ENCODE data around the gene WIPF3.

The WIPF3 gene

DNA sequence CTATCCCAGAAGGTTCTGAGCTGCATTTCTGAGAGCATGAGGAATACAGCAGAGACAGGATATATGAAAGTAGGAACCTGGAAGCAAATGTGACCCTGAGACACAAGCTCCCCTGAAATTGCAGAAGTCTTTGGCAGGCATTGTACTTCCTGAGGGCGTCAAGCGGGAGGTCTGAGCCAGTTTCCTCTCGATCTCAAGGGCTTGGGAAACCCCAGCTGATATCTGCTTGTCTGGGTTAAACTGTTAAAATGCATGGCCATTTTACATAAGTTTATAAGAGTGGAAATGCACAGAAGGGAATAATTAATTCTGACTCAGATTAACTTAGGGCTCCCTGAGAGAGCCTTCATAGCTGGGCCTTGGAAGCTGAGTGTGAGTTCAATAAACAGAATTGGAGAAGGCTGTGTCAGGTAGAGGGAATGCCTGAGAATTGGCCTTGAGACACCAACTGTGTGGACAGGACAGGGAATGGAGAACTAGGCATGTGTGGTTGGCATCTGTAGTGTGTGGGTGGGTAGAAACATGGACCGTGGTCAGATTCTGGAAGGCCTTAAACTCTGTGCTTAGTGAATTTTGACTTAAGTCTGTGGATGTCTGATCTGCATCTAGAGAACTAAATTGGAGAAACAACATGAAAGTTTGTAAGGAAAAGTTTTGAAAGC lies 53.3 kb downstream of the WIPF3 start:
- TF ChIP-seq, protein P1, sequence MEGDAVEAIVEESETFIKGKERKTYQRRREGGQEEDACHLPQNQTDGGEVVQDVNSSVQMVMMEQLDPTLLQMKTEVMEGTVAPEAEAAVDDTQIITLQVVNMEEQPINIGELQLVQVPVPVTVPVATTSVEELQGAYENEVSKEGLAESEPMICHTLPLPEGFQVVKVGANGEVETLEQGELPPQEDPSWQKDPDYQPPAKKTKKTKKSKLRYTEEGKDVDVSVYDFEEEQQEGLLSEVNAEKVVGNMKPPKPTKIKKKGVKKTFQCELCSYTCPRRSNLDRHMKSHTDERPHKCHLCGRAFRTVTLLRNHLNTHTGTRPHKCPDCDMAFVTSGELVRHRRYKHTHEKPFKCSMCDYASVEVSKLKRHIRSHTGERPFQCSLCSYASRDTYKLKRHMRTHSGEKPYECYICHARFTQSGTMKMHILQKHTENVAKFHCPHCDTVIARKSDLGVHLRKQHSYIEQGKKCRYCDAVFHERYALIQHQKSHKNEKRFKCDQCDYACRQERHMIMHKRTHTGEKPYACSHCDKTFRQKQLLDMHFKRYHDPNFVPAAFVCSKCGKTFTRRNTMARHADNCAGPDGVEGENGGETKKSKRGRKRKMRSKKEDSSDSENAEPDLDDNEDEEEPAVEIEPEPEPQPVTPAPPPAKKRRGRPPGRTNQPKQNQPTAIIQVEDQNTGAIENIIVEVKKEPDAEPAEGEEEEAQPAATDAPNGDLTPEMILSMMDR (IDR thresholded peaks at IDR 0.05; ENCODE audit: low read depth, low read length, missing control alignments) = no peak
- no peak overlapping the region for H3K4me3 ChIP-seq (replicated peaks; ENCODE audit: low read depth, low read length)
- no peak for DNase-seq (ENCODE audit: extremely low read depth, low read depth)

DNA sequence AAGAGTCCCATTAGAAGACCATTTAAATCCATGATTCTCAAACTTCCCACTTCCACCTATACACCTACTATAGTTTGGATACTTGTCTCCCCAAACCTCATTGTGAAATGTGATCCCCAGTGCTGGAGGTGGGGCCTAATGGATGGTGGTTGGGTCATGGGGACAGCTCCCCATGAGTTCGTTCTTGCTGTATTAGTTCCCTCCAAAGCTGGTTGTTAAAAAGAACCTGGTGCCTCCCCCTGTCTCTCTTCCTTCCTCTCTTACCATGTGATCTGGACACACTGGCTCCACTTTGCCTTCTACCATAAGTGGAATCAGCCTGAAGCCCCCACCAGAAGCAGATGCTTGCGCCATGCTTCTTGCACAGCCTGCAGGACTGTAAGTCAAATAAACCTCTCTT lies 53.9 kb downstream of the WIPF3 start:
- no peak overlapping the region for H3K4me3 ChIP-seq (replicated peaks; ENCODE audit: low read depth, low read length)
- TF ChIP-seq, protein P1 (IDR thresholded peaks at IDR 0.05; ENCODE audit: low read depth, low read length, missing control alignments) = no peak
- no peak for DNase-seq (ENCODE audit: extremely low read depth, low read depth)

DNA sequence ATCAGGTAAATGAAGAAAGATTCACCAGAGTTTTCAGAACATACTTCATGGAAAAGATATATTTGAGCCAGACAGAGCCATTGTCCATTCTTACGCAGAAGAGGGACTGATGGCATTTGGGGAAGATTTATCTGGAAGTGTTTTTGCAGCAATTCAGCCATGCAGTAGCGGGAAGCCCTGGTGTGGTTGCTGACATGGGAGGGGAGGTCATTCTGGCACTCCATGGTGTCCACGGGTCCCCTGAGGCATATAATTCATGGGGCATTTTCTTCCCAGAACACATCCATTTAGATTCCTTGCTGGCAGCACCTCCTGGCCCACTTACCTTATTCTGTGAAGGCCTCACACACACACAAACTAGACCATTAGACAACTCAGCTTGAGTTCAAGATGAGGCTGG lies 55.6 kb downstream of the WIPF3 start:
- H3K4me3 ChIP-seq (replicated peaks; ENCODE audit: low read depth, low read length) = no peak overlapping the region

DNA sequence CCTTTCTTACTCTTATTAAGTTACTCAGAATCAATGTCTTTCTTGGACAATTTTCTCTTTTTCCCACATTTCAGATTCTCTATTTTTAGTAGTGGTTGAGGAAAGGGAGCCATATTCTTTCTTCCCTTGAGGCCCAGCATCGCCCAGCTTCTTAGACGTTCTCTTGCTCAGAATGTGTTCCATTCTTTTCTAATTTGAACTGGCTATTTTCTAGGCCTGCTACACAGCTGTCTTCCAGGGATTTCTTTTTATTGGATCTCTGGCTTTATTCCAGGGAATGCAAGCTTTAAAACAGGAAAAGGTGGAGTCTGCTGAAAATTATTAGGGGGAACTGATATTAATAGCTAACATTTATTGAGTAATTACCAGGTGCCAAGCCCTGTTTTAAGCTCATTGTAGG lies 58.3 kb downstream of the WIPF3 start:
- DNase-seq (ENCODE audit: extremely low read depth, low read depth) = peak; percentile 16
- no peak overlapping the region for H3K4me3 ChIP-seq (replicated peaks; ENCODE audit: low read depth, low read length)
- TF ChIP-seq, protein P1 (IDR thresholded peaks at IDR 0.05; ENCODE audit: low read depth, low read length, missing control alignments) = no peak

More for the DNA sequence above, 55.6 kb downstream of the WIPF3 start:
- TF ChIP-seq, protein P1 (IDR thresholded peaks at IDR 0.05; ENCODE audit: low read depth, low read length, missing control alignments) = no peak
- DNase-seq (ENCODE audit: extremely low read depth, low read depth) = no peak

DNA sequence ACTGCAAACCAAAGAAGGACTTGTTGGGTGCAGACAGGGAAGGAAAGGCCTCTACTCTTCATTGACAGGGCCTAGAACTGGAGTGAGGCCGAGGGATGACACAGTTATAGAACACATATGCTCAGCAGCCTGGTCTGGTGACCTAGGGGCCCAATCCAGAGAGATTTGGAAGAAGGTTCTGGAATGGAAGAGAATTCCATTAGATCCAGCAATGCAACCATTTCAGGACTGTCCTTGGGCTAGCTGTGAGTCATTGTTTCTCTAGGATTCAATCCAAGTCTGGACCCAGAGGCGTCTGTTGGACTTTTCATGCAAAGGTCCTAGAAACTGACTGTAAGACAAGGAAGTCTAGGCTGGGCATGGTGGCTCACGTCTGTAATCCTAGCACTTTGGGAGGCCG lies 59.2 kb downstream of the WIPF3 start:
- DNase-seq (ENCODE audit: extremely low read depth, low read depth) = peak; percentile 55
- H3K4me3 ChIP-seq (replicated peaks; ENCODE audit: low read depth, low read length) = no peak overlapping the region
- TF ChIP-seq, protein P1 (IDR thresholded peaks at IDR 0.05; ENCODE audit: low read depth, low read length, missing control alignments) = no peak

DNA sequence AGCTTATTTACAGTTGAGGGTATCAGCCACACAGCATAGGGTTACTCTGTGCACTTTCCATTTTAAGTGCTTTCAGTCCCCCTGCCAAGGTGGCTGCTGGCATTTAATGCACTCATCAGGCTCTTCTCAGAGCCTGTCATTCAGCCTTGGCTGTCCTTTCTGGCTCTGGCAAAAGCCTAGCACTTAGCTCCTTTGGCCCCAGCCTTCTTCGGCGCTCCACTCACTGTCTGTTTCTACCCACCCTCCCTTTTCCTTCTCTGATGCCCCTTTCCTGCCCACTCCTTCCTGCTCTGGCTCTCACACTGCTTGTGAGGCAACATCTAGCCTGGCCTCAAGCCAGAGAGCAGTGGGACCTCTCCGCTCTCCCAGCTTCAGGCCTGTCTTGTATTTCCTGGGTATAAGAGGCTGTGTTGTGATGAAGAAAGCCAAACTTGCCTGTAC lies 60.2 kb downstream of the WIPF3 start:
- no peak for DNase-seq (ENCODE audit: extremely low read depth, low read depth)
- TF ChIP-seq, protein P1 (IDR thresholded peaks at IDR 0.05; ENCODE audit: low read depth, low read length, missing control alignments) = no peak
- no peak overlapping the region for H3K4me3 ChIP-seq (replicated peaks; ENCODE audit: low read depth, low read length)
